B cell (primary cell): Measurements from ENCODE around the gene OR2A12. TPM values are rescaled to one million over a fixed set of nuclear protein-coding genes. Genes with fewer than 3 reads are reported as not detected.

Experiments used
- ATAC-seq: fragments of 200-7000 bp; cut with Tn5 transposase; one replicate; pipeline ENCODE4 v1.10.0; 2021; ENCODE audit warnings: low read depth, mild to moderate bottlenecking, moderate number of reproducible peaks, moderate library complexity
- CTCF ChIA-PET: fragments of 350-600 bp; sonication (Branson Sonifier 250); formaldehyde crosslinking; loops from one replicate; lab custom pipeline; 2021; ENCODE audit warnings: antibody characterized with exemption, inconsistent platforms; lab: Charles Lee
- POLR2A ChIA-PET: fragments of 350-600 bp; sonication (Branson Sonifier 250); formaldehyde crosslinking; loops from one replicate; lab custom pipeline; 2021; ENCODE audit warnings: antibody characterized with exemption; lab: Charles Lee
- DNase-seq: peaks from one replicate; pipeline ENCODE4 v3.0.0; 2013
- H2AFZ ChIP-seq: 2 replicates; pipeline ENCODE4 v1.6.1; 2012; ENCODE audit warnings: mild to moderate bottlenecking, low read depth, low read length; ENCODE audit not compliant: insufficient read depth, poor library complexity, severe bottlenecking
- H3K27ac ChIP-seq, 2 donors: 1 replicate in 1 of 2; 2 replicates in 1 of 2; pipeline ENCODE4 v1.5.1; 2012 to 2013; ENCODE audit warnings: low read length in 2 of 2, mild to moderate bottlenecking in 2 of 2, moderate library complexity in 1 of 2
- H3K27me3 ChIP-seq, 4 experiments: fragments of 200-600 bp in 1 of 4; sonication (generic) in 1 of 4; replicated peaks in 1 of 4; 1 replicate in 2 of 4; 2 replicates in 2 of 4; pipeline versions ENCODE4 v1.6.1 to v1.7.0; 2013 to 2016; ENCODE audit warnings: low read length in 3 of 4, mild to moderate bottlenecking in 2 of 4, mixed read lengths in 1 of 4, moderate library complexity in 1 of 4; ENCODE audit not compliant: insufficient read depth in 4 of 4, control insufficient read depth in 3 of 4; ENCODE audit errors: control extremely low read depth in 1 of 4
- H3K36me3 ChIP-seq, 2 experiments: replicated peaks in 1 of 2; 1 replicate in 1 of 2; 2 replicates in 1 of 2; pipeline versions ENCODE4 v1.6.1 to v1.7.1; 2013; ENCODE audit warnings: low read length in 1 of 2; ENCODE audit not compliant: insufficient read depth in 2 of 2, control insufficient read depth in 1 of 2; ENCODE audit errors: control extremely low read depth in 1 of 2, extremely low read depth in 1 of 2
- H3K4me1 ChIP-seq, 2 donors: fragments of 200-600 bp in 1 of 2; sonication (generic) in 1 of 2; 1 replicate in 1 of 2; 2 replicates in 1 of 2; pipeline versions ENCODE4 v1.5.1 to v1.6.1; 2013 to 2017; ENCODE audit warnings: low read length in 2 of 2; ENCODE audit not compliant: control insufficient read depth in 2 of 2, insufficient read depth in 2 of 2
- H3K4me2 ChIP-seq: replicated peaks from 2 replicates; pipeline ENCODE3; 2012; ENCODE audit warnings: mild to moderate bottlenecking, low read depth, low read length; ENCODE audit not compliant: poor library complexity, severe bottlenecking
- H3K4me3 ChIP-seq, 5 experiments: fragments of 200-600 bp in 1 of 5; sonication (generic) in 1 of 5; 1 replicate in 3 of 5; 2 replicates in 2 of 5; pipeline versions ENCODE4 v1.5.1 to v1.7.0; 2011 to 2016; ENCODE audit warnings: low read length in 4 of 5, mild to moderate bottlenecking in 4 of 5, low read depth in 2 of 5, control low read depth in 1 of 5, moderate library complexity in 1 of 5; ENCODE audit not compliant: insufficient read depth in 1 of 5; ENCODE audit errors: control extremely low read depth in 1 of 5, extremely low read depth in 1 of 5
- H3K79me2 ChIP-seq: fragments of 200-600 bp; sonication (generic); one replicate; pipeline ENCODE4 v1.6.0; 2016; ENCODE audit warnings: low read length; ENCODE audit not compliant: control insufficient read depth, insufficient read depth
- H3K9ac ChIP-seq: fragments of 200-600 bp; sonication (generic); 2 replicates; pipeline ENCODE4 v1.6.1; 2017; ENCODE audit warnings: mild to moderate bottlenecking, low read length, moderate library complexity
- H3K9me3 ChIP-seq, 3 donors: one replicate each; pipeline versions ENCODE4 v1.6.1 to v1.7.1; 2013; ENCODE audit warnings: low read length in 2 of 3; ENCODE audit not compliant: control insufficient read depth in 2 of 3, insufficient read depth in 1 of 3; ENCODE audit errors: control extremely low read depth in 1 of 3
- H4K20me1 ChIP-seq: 2 replicates; pipeline ENCODE4 v1.6.0; 2012; ENCODE audit warnings: mild to moderate bottlenecking, low read length; ENCODE audit not compliant: insufficient read depth, control insufficient read depth, poor library complexity, severe bottlenecking
- H3K27ac Mint-ChIP-seq: one replicate; pipeline ENCODE4 v1.8.0; 2021; ENCODE audit warnings: mixed read lengths
- H3K27me3 Mint-ChIP-seq: one replicate; pipeline ENCODE4 v1.8.0; 2021; ENCODE audit warnings: mixed read lengths
- H3K4me1 Mint-ChIP-seq: one replicate; pipeline ENCODE4 v1.8.0; 2021; ENCODE audit warnings: mixed read lengths
- H3K4me3 Mint-ChIP-seq: one replicate; pipeline ENCODE4 v1.8.0; 2021; ENCODE audit warnings: mixed read lengths
- H3K9me3 Mint-ChIP-seq: one replicate; pipeline ENCODE4 v1.8.0; 2022; ENCODE audit warnings: mixed read lengths; ENCODE audit not compliant: insufficient read depth
- CTCF ChIP-seq: fragments of 200-600 bp; IDR thresholded peaks from one replicate; pipeline ENCODE4 v1.8.0; 2022; ENCODE audit warnings: antibody characterized with exemption, mild to moderate bottlenecking
- EZH2 ChIP-seq: IDR thresholded peaks from 2 replicates; pipeline ENCODE4 v1.6.1; 2012; ENCODE audit warnings: borderline replicate concordance, low read depth, mild to moderate bottlenecking, moderate library complexity, low read length; ENCODE audit not compliant: insufficient read depth, poor library complexity, severe bottlenecking
- intact Hi-C: fragments of 100-400 bp; cut with micrococcal nuclease; formaldehyde crosslinking; loops from one replicate; pipeline ENCODE4 v1.10.0; 2022
- polyA plus RNA-seq: library from polyadenylated mRNA; depleted of rRNA; stranded (reverse); fragments of >200 nt; gene quantifications from 2 replicates; pipeline ENCODE4 v1.2.3, GENCODE V29; 2012
- total RNA-seq, 2 donors: library from RNA; stranded (reverse); fragments of 120-200 nt in 1 of 2; gene quantifications; 1 replicate in 1 of 2; 2 replicates in 1 of 2; pipeline versions ENCODE4 v1.2.3 to v1.2.4, GENCODE V29; 2013 to 2022

OR2A12 gene
- total and polyA plus RNA-seq, 2 donors (not counting 1 experiment from before 2014, with no cell fraction given): not detected

DNA sequence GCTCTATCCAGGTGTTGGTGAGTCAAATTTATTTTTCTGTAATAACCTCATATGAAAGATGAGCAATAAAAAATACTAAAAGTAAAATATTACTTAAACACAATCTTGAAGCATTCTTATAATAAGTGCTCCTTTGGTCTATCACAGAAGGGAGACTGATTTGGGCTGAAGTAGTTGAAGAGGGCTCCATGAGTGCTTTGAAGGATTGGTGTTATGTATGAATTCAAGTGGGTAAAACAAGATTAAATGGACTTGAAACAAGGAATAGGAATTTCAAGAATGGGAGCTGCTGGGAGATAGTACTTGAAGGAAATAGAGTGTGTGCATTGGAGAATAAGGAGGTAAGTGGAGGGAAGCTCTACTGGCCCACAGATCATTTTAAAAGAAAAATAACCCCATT lies 16.0 kb downstream of the OR2A12 start:
- TF ChIP-seq CTCF: no peak
- TF ChIP-seq EZH2: no peak
- ATAC-seq (no peak), DNase-seq (no peak)

GRCh38 chr7:144105211-144105610 lies 19.1 kb downstream of the OR2A12 start:
- Histone ChIP-seq H3K4me3 (no peak overlapping the region), H3K4me1 (no peaks in the 10 kb centered on the region), H3K79me2 (no peaks in the 10 kb centered on the region), H3K36me3 (no peaks in the 10 kb centered on the region), H4K20me1 (no peaks in the 10 kb centered on the region), H3K27me3 (peaks cover 0 to 3% (median 0%) of the 10 kb centered on the region in 4 experiments), H3K4me2 (no peak overlapping the region), H3K9me3 (no peaks in the 10 kb centered on the region), H2AFZ (no peak overlapping the region), H3K9ac (no peak overlapping the region), H3K27ac (no peak overlapping the region)
- ATAC-seq (no peak), DNase-seq (no peak)
- POLR2A ChIA-PET: no interaction called here
- Mint-ChIP-seq H3K4me1 (no peaks in the 10 kb centered on the region), H3K9me3 (no peaks in the 10 kb centered on the region), H3K4me3 (no peak overlapping the region), H3K27me3 (peaks cover 12% of the 10 kb centered on the region), H3K27ac (no peak overlapping the region)
- intact Hi-C loops: no loop called here
- TF ChIP-seq CTCF: no peak
- TF ChIP-seq EZH2: no peak
- CTCF ChIA-PET: no interaction called here

More for the DNA sequence above, 16.0 kb downstream of the OR2A12 start:
- Histone ChIP-seq H3K27me3 (peaks cover 0 to 4% (median 1%) of the 10 kb centered on the region in 4 experiments), H3K27ac (no peak overlapping the region), H4K20me1 (no peaks in the 10 kb centered on the region), H3K4me1 (no peaks in the 10 kb centered on the region), H3K79me2 (no peaks in the 10 kb centered on the region), H3K4me3 (no peak overlapping the region), H3K4me2 (no peak overlapping the region), H2AFZ (no peak overlapping the region), H3K9me3 (no peaks in the 10 kb centered on the region), H3K36me3 (no peaks in the 10 kb centered on the region), H3K9ac (no peak overlapping the region)
- CTCF ChIA-PET: no interaction called here
- H3K27me3 Mint-ChIP-seq: peaks cover 15% of the 10 kb centered on the region
- no peaks in the 10 kb centered on the region for H3K9me3 Mint-ChIP-seq
- H3K27ac Mint-ChIP-seq: no peak overlapping the region
- H3K4me3 Mint-ChIP-seq: no peak overlapping the region
- POLR2A ChIA-PET: no interaction called here
- no peaks in the 10 kb centered on the region for H3K4me1 Mint-ChIP-seq
- intact Hi-C loops: no loop called here
